Measurements from ENCODE around the gene RASA3.

Gene RASA3

GRCh38 chr13:113946409-113947181, 185.8 kb downstream of the RASA3 start:
- no peak for ATAC-seq

GRCh38 chr13:113945857-113946408, 186.5 kb downstream of the RASA3 start:
- no peak for ATAC-seq

GRCh38 chr13:113943821-113944565, 188.4 kb downstream of the RASA3 start:
- ATAC-seq, result no peak

- no peak for ATAC-seq
These were observed 189.8 kb downstream of the RASA3 start for GRCh38 chr13:113942591-113943103.

GRCh38 chr13:113941571-113942191, 190.7 kb downstream of the RASA3 start:
- ATAC-seq, result no peak

GRCh38 chr13:113939944-113940297, 192.5 kb downstream of the RASA3 start:
- no peak for ATAC-seq

GRCh38 chr13:113939129-113939943, 193.1 kb downstream of the RASA3 start:
- no peak for ATAC-seq

- ATAC-seq, result no peak
These were observed 193.7 kb downstream of the RASA3 start for GRCh38 chr13:113938716-113939115.

GRCh38 chr13:113938246-113938645, 194.2 kb downstream of the RASA3 start:
- ATAC-seq, result no peak

- no peak for ATAC-seq
These were observed 194.8 kb downstream of the RASA3 start for GRCh38 chr13:113937527-113938180.

- no peak for ATAC-seq
These were observed 195.3 kb downstream of the RASA3 start for GRCh38 chr13:113937073-113937472.

GRCh38 chr13:113936166-113936965, 196.1 kb downstream of the RASA3 start:
- ATAC-seq, result no peak

GRCh38 chr13:113935001-113935844, 197.2 kb downstream of the RASA3 start:
- no peak for ATAC-seq

GRCh38 chr13:113934576-113934975, 197.8 kb downstream of the RASA3 start:
- no peak for ATAC-seq

- ATAC-seq, result no peak
These were observed 198.5 kb downstream of the RASA3 start for GRCh38 chr13:113933901-113934300.

- no peak for ATAC-seq
These were observed 200.5 kb downstream of the RASA3 start for GRCh38 chr13:113931841-113932459.

- ATAC-seq, result peak; percentile 41 to 89
These were observed 201.5 kb downstream of the RASA3 start for GRCh38 chr13:113930671-113931637.
